NCI-H526 treated with DMSO at 0.1 percent for 48 hours (cell line): ENCODE data around the gene P4HA2.

Experiments used
- DNase-seq: peaks from one replicate; lab custom pipeline; 2025; lab: John Stamatoyannopoulos, UW

The P4HA2 gene

DNA sequence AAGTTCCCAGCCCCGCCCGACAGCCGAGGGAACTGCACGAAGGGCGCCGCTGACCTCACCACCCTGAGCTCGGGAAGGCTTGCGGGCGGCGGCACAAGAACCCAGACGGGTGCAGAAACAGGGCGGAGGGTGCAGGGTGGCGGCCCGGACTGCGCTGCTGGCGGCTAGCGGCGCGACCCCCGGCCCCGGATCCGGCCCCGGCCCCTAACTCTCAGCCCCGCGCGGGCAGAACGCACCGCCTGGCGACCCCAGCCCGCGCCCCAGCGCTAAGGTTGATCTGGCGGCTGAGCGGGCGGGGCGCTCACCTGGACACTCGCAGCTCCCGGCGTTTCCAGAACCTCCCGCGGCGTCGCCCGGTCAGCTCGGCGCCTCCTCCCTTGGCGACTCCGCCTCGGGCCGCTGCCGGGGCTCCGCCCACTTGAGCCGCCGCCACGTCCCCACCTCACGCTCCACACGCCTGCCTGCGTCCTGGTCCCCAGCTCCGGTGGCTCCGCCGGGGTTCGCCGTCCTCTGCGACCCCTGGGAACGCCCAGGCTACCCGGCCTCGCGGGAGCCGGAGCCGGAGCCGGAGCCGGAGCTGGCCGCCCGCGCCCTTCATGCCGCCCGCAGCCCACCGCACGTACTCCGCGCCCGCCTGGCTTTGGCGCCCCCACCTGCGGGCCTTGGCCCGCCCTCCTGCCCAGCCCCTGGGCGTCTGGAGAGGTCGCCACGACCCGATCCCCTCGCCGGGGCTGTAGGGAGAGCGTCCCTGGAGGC is at the start of gene P4HA2:
P4HA2 (minus strand) TSS at position 369 of the 756 bp plus-strand sequence. CDS start 9,227 bp downstream, outside the sequence.
- peak; percentile 16 for DNase-seq

DNA sequence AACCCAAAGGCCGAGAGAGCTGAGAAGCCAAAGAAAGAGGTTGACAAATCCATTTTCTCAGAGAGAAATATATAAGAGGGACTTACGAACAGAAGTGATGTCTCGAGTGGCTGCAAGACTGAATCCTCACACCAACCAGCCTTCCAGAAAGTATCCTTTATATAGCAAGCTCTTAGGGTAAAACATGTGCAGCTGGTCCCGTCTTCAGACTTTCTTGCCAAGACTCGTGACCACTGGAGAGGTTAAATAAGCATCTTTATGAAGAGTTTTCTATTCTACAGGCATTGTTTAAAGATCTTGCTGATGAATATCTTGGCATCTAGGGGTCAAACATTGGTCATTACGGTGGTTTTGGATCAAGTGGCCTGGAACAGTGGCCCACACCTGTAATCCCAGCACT is 49.6 kb upstream of the P4HA2 start:
- DNase-seq: no peak

DNA sequence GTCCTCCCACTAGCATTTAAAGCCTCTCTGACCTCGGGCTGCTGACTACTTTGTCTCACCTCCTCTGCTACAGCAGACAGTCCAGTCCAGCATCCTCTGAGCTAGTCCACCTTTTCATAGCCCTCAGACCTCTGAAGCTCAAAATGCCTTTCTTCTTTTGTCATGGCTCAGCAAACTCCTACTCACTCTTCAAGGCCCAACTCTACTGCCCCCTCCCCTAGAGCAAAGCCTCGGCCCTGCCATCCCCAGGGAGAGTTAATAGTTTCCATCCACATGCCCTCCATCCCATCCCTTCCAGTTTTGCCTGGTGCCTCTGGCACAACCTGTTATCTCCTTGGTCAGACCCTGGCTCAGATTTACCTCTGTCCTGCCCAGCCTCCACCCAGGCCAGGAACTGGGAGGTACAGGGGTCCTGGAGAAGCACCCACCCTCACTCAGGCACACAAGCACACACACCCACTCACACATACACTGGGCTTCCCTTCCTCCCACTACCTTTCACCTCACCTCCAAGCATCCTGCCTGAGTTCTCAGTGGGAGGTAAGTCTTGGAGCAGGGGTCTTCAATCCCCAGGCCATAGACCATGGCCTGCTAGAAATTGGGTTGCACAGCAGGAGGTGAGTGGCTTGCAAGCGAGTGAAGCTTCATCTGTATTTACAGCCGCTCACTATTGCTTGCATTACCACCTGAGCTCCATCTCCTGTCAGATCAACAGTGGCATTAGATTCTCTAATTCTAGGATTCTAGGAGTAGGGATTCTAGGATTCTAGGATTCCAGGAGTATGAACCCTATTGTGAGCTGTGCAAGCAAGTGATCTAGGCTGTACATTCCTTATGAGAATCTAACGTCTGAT is 47.9 kb upstream of the P4HA2 start:
- no peak for DNase-seq

DNA sequence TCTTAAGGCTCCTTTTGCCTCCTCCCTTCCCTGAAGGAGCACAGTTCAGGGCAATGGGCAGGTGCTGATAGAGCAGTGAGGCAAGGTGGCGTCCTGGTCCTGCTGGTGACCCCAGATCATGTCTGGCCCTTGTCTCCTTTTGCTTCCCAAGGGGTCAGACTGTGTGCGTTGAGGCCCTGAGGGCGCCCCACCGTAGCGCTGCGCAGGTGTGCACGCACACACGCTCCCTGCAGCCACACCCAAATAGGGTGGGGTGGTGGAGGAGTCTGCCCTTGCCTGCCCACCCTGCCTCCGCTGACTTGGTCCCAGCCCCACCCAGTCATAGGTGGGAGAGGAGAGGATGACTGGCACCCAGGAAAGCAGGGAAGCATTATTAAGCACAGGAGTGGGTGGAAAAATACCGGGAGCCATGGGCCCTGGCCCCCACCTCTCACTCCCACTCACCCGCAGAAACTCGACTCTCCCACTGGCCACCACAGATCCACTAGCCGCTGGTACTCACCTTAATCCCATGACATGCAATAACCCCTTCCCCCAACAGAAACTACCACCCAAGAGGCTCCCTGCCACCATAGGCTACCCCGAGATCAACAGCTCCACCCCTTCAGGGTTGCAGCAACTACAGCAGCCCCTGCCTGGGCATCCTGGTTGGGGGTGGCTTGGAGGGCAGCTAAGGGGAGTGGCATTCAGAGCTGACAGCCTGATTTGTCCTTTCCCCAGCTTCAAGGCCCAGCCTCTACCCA is 46.6 kb upstream of the P4HA2 start:
- DNase-seq: no peak

GRCh38 chr5:132273631-132274030 is 46.0 kb upstream of the P4HA2 start:
- DNase-seq: no peak

DNA sequence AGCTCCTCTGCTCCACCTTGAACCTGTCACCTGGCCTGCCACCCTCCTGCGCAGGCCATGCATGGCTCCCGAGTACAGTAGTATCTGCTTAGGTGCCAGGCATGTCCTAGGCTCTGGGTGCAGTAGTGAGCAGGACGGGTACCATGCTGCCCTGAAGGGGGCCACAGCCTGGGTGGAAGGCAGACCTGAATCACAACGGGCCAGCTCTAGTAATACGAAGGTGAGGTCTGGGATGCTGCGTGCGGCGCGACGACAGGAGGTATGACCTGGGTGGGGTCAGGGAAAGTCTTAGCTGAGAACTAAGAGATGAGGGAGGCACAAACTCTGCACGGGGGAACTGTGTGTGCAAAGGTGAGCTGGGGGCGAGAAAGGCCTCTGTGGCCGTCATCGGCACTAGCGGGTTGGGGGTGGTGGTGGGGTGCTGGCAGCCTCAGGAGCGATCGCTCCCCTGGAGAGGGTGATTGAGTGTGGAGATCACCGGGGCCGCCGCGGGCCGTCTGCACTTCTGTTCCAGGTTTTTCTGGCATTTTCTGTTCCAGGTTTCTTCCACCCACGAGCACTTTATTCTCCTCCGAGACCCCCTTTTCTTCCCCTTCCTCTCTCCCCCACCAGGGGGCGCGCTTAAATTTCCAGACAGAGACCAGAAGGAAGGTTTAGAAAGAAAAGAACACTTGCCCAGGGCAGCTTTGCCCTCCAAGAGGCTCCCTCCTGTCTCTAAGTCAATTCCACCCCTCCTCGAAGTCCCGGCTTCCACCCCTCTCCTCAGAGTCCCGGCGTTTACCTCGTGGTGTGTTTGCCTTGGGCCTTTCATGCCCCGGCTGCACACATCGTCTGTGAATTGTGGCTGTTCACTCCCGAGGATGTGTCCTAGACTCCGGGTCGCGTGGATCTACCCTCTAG is 44.9 kb upstream of the P4HA2 start:
- no peak for DNase-seq

DNA sequence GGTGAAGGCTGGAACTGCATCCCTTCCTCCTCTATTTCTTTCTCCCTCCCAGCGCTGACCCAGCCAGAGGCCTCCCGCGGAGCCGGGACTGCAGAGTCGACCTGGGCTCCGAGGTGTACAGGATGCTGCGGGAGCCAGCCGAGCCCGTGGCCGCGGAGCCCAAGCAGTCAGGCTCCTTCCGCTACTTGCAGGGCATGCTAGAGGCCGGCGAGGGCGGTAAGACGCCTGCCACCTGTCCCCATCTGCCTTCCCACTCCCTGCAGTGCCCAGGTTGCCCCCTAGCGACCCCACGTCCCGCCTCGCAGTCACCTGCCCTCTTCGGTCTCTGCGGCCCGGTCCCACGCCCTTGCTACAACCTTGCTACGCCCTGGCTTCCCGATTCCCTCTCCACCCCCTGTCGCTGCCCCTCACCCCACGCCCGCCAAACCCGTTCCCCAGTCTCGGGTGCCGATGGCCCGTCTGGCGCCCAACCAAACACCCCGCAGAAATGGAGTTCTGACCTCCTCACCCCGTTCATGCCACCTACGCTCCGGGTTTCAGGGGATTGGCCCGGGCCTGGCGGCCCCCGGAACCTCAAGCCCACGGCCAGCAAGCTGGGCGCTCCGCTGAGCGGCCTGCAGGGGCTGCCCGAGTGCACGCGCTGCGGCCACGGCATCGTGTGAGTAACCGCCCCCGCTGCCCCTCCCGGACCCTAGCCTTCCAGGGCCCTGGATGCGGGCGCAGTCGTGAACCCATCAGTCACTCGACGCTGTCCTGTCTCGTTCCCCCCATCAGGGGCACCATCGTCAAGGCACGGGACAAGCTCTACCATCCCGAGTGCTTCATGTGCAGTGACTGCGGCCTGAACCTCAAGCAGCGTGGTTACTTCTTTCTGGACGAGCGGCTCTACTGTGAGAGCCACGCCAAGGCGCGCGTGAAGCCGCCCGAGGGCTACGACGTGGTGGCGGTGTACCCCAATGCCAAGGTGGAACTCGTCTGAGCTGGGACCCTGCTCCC is 43.9 kb upstream of the P4HA2 start:
- no peak for DNase-seq

DNA sequence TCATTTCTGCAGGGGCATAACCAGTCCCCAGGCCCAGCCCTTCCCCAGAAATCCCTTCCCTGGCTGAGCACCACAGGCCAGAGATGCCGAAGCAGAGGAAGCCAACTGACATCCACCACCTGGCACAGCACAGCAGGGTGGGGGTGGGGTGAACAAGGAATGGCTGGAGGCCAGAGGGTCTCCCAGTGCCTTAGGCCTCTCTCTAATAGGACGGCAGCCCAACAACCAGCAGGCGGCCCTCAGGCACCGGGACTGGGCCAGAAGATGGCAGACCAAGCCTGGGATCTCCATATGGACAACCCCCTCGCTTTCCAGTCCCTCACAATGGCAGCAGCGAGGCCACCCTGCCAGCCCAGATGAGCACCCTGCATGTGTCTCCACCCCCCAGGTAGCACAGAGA is 43.1 kb upstream of the P4HA2 start:
- DNase-seq: no peak

- DNase-seq: no peak
These were observed 42.6 kb upstream of the P4HA2 start for GRCh38 chr5:132270335-132270665.

DNA sequence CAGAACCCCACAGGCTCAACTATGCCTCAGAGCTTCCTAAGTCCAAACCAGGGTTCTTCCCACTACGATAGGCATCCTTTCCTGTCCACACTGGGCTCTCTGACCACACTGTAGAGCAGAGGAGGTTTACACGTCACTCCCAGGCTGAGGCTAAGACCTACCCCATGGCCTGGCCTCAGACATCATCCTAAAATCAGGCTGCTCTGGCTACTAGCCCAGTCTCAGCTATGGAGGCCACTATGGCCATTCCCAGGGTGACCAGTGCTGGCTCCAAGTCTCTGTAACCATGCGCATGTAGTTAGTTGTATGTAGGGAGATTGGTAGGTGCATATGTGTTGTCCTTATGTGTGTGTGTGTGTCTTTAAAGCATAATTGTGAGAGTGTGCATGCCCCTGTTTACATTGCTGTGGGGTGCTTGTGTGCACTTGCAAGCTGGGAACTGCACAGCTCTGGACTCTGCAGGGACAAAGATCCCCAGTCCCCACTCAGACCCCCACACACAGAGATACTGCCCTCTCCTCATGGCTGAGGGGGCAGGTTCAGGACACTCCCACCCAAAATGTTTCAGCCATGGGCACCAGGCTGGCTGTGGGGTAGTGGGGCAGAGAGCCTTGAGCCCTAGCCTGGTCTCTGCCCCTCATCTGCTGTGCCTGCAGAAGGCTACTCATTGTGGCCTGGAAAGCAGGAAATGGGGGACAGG is 42.1 kb upstream of the P4HA2 start:
- no peak for DNase-seq

DNA sequence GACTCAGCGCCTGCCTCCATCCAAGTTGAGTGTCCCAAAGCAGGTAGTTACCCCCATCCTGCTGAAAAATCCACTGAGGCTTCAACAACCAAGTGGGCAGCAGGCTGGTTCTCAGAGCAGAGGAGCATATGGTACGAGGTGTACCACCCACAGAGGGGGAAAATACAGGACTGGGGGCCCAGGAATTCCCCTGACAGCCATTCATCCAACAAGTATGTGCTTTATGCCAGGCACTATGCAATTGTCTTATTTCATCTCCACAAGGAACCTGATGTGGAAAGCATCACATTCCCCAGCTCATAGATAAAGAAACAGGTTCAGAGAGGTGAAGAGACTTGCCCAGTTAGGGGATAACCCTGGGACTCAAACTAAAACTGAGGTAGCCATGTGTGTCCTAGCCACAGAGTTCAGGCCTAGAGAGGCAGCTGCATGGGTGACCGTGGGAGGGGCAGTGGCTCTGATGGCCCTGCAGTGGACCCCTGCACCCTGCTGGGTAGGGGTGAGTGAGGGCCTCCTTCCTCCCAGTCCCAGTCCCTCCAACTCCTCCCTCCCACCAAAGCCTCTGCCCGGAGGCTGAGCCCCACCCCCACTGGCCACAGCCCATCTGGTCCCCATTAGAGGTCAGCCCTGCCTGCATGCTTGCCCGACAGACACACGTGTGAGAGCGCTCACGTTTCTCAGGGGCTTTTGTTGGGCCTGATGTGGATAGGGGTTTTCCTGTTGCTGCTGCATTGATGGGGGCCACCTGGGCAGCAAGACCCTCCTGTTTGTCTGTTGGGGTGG is 41.3 kb upstream of the P4HA2 start:
- DNase-seq: no peak

DNA sequence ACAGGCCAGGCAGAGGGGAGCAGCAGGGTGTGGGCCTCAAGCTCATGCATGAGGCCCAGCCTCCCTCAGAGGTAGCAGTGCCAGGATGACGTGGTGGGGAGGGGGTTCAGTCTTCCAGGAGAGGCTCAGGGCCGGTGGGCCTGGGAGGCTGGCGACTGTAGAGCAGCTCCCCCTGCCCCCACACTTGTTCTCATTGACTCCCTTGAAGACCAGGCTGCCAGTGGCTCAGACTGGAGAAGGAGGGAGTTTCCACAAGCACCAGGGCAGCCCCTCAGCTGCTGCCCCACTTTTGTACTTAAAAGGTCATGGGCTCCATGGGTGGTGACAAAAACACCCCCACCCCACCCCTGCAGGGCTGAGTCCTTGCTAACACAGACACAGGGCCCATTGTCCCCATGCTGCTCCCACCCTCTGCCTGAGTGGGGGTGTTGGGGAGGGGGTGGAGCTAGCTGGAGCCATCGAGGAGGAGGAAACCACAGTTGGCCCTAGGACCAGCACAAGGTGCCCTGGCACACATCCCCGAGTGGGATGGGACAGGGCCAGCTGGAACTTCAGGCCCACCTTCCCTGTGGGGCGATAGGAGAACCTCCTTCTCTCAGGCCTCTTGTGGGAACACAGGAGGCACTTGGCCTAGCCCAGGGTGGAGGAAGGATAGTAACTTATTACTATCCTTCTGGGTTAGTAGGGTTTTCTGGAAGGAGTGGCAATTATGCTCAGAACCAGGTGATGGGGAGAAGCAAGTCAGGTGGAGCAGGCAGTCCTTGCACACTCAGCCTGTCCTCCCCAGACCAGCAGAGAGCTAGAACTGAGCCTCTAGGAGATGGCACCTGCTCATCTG is 40.5 kb upstream of the P4HA2 start:
- no peak for DNase-seq

DNA sequence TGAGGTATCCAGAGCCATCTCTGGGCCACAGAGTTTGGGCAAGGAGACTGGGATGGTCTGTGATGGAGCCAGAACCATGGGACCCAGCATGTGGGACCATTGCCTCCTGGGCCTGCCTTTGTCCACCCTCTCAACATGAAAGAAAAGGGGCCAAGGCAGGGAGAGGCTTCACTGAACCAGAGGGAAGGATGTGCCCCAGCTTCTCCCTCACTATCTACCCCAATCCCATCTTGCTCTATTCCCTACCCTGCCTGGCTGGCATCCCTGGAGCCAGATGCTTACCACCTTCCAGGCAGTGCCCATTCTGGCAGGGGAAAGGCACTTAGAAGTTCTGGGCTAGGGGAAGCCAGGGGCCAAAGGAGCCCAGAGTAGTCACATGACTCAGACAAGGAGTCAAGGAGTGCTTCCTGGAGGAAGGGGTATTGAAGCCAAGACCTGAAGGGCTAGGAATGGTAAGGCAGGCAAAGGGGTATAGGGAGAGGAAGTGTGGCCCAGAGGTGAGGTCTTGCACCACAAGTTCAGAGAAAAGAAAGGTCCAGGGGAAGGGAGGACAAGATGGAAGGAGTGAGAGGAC is 39.6 kb upstream of the P4HA2 start:
- no peak for DNase-seq

DNA sequence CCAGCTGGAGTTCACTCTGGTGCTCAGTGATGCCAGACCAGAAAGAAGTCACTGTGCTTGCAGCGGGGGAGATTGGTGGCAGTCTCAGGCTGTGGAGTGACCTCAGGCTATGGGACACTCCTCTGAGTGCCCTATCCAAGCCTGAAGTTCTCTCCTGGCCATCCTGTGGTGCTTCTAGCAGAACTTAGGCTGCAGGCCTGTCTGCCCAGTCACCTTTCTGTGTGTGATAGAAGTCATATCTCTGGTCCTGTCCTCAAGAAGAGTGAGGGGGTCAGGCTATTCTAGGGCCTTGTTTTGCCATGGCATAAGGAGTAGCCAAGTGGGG is 39.1 kb upstream of the P4HA2 start:
- no peak for DNase-seq

- DNase-seq: no peak
These were observed 38.6 kb upstream of the P4HA2 start for GRCh38 chr5:132266031-132266835.

GRCh38 chr5:132265336-132266030 is 37.8 kb upstream of the P4HA2 start:
- no peak for DNase-seq
